Chondrocyte (in vitro differentiated cells): Measurements from ENCODE around the gene HTR3D. TPM values are rescaled to one million over a fixed set of nuclear protein-coding genes. Genes with fewer than 3 reads are reported as not detected.
"Not testable (repeated sequence)": the region's sequence is repeated elsewhere in the genome, so short reads cannot be mapped to it uniquely, and the experiment has no call there.

Experiments used
- DNase-seq: peaks from one replicate; pipeline ENCODE4 v3.0.0; 2021; ENCODE audit warnings: mixed read lengths, low spot score
- H3K27ac Mint-ChIP-seq: one replicate; pipeline ENCODE4 v1.8.0; 2021; ENCODE audit warnings: mild to moderate bottlenecking, moderate library complexity, mixed read lengths; ENCODE audit not compliant: unreplicated experiment
- H3K27me3 Mint-ChIP-seq: 2 replicates; pipeline ENCODE4 v1.8.0; 2021; ENCODE audit warnings: low read depth, mixed read lengths
- H3K36me3 Mint-ChIP-seq: 2 replicates; pipeline ENCODE4 v1.8.0; 2021; ENCODE audit warnings: low read depth, mixed read lengths
- H3K4me1 Mint-ChIP-seq: 2 replicates; pipeline ENCODE4 v1.8.0; 2021; ENCODE audit warnings: low read depth, mild to moderate bottlenecking, mixed read lengths
- H3K4me3 Mint-ChIP-seq: one replicate; pipeline ENCODE4 v1.8.0; 2021; ENCODE audit warnings: mild to moderate bottlenecking, moderate library complexity, mixed read lengths; ENCODE audit not compliant: unreplicated experiment
- H3K9me3 Mint-ChIP-seq: 2 replicates; pipeline ENCODE4 v1.8.0; 2021; ENCODE audit warnings: low read depth, mixed read lengths
- CTCF ChIP-seq: fragments of 200-600 bp; sonication (generic); IDR thresholded peaks from 2 replicates; pipeline ENCODE4 v1.5.0; 2021; ENCODE audit warnings: antibody characterized with exemption, mild to moderate bottlenecking, moderate library complexity
- total RNA-seq: library from RNA; stranded (reverse); gene quantifications from 3 replicates; pipeline ENCODE4 v1.2.1, GENCODE V29; 2021

HTR3D gene
- total RNA-seq, 1 donor from 2014 or later, result not detected

DNA sequence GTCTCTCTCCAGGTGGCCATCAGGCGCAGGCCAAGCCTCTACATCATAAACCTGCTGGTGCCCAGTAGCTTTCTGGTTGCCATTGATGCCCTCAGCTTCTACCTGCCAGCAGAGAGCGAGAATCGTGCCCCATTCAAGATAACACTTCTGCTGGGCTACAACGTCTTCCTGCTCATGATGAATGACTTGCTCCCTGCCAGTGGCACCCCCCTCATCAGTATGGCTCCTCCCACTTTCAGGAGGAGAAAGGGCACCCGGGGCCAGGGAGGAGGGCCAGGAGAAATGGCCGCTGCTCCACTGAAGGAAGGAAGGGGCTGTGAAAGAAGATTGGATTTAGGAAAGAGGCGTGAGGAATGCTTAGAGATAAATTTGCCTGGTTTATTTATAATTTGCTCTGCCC, 27.9 kb downstream of the HTR3D start:
- H3K9me3 Mint-ChIP-seq, result no peaks in the 10 kb centered on the region
- no peaks in the 10 kb centered on the region for H3K36me3 Mint-ChIP-seq
- no peak for TF ChIP-seq CTCF
- H3K4me1 Mint-ChIP-seq, result no peaks in the 10 kb centered on the region
- peaks cover 31% of the 10 kb centered on the region for H3K27me3 Mint-ChIP-seq
- H3K27ac Mint-ChIP-seq, result no peak overlapping the region
- no peak overlapping the region for H3K4me3 Mint-ChIP-seq
- DNase-seq, result no peak

- Mint-ChIP-seq H3K4me1 (no peaks in the 10 kb centered on the region), H3K4me3 (no peak overlapping the region), H3K36me3 (no peaks in the 10 kb centered on the region), H3K9me3 (no peaks in the 10 kb centered on the region), H3K27me3 (peaks cover 20% of the 10 kb centered on the region), H3K27ac (no peak overlapping the region)
- no peak for DNase-seq
- TF ChIP-seq CTCF, result no peak
Observed at GRCh38 chr3:184062637-184063036, 31.1 kb downstream of the HTR3D start.

- Mint-ChIP-seq H3K9me3 (no peaks in the 10 kb centered on the region), H3K36me3 (no peaks in the 10 kb centered on the region), H3K27ac (no peak overlapping the region), H3K4me1 (no peaks in the 10 kb centered on the region), H3K4me3 (no peak overlapping the region), H3K27me3 (peaks cover 8% of the 10 kb centered on the region)
- no peak for TF ChIP-seq CTCF
- no peak for DNase-seq
Observed at GRCh38 chr3:184066211-184066610, 34.7 kb downstream of the HTR3D start.

DNA sequence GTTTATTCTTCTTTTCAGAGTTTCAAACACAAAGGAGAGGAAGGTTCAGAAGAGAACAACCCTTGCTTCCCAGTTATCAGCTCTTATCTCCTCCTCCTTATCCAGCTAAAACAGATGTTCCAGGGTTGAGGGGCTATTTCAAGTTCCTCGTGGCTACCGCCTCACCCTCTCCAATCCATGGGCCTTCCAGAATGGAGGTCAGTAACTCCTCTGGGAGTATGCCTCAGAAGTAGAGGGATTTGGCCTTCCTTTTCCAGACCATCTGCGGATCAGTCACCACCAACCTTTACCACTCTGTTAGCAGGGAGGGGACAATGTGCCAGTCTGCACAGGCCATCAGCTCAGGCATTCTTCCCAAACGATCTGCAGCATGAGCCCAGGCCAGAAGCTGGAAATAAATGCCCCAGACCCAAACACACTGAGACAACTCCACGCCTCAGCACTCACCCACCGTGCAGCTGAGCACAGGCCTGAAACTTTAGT, 36.1 kb downstream of the HTR3D start:
- Mint-ChIP-seq H3K27me3 (peaks cover 5% of the 10 kb centered on the region), H3K27ac (no peak overlapping the region), H3K4me3 (no peak overlapping the region), H3K4me1 (no peaks in the 10 kb centered on the region), H3K9me3 (no peaks in the 10 kb centered on the region), H3K36me3 (no peaks in the 10 kb centered on the region)
- no peak for DNase-seq
- TF ChIP-seq CTCF, result no peak

GRCh38 chr3:184068344-184068743, 36.8 kb downstream of the HTR3D start:
- DNase-seq, result no peak

DNA sequence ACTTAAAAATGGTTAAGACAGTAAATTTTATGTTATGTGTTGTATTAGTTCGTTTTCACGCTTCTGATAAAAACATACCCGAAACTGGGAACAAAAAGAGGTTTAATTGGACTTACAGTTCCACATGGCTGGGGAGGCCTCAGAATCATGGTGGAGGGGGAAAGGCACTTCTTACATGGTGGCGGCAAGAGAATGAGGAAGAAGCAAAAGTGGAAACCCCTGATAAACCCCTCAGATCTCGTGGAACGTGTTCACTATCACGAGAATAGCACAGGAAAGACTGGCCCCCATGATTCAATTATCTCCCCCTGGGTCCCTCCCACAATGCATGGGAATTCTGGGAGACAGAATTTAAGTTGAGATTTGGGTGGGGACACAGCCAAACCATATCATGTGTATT, 39.6 kb downstream of the HTR3D start:
- H3K4me3 Mint-ChIP-seq, H3K36me3 Mint-ChIP-seq, H3K9me3 Mint-ChIP-seq, H3K27ac Mint-ChIP-seq, DNase-seq, H3K4me1 Mint-ChIP-seq: not testable (repeated sequence)
- H3K27me3 Mint-ChIP-seq, result peaks cover 11% of the 10 kb centered on the region

More at GRCh38 chr3:184068344-184068743, 36.8 kb downstream of the HTR3D start:
- H3K36me3 Mint-ChIP-seq, result no peaks in the 10 kb centered on the region
- no peaks in the 10 kb centered on the region for H3K9me3 Mint-ChIP-seq
- H3K4me1 Mint-ChIP-seq, result no peaks in the 10 kb centered on the region
- no peak overlapping the region for H3K27ac Mint-ChIP-seq
- no peak overlapping the region for H3K4me3 Mint-ChIP-seq
- no peak for TF ChIP-seq CTCF
- peaks cover 3% of the 10 kb centered on the region for H3K27me3 Mint-ChIP-seq
